Measurements from ENCODE around the gene DYNC2H1. TPM values are rescaled to one million over a fixed set of nuclear protein-coding genes. Genes with fewer than 3 reads are reported as not detected.

The DYNC2H1 gene
- total RNA-seq, 3 donors from 2014 or later, result 36.7 to 46.2 (median 40.3) TPM

DNA sequence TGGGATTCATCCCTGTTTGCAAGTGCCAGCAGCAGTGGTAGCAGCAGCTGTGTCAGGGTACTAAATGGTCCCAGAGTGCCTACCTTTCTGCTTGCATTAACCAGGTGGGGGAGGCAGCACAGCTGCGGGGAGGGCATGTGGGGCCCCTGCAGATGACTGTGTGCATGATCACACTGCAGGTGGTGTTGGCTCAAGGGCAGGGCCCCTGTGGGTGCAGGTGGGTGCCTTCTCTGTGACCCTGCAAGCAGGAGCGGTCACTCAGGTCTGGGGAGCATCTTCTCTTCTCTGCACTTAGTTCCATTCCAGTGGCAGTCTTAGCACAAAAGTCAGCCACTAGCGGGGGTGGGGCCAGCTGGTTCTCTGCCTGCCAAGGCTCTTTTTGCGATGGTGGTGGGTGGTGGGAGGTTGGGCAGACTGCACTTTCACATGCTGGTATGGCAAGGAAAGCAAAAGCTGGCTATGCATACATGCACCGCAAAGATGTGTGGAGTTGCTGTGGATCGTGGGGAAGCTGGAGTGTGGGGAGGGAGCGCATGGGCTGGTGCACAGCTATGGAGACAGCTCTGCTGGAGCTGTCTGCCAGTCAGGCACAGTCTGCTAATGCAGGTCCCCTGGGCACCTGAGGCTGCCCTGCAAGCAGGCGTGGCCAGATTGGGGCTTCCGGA, 157.1 kb downstream of the DYNC2H1 start:
- intact Hi-C loops (cut with DNase I; ENCODE audit: low total_unique reads), result no loop called here
- Histone ChIP-seq H3K4me3 (no peak overlapping the region), H3K27ac (no peak overlapping the region), H3K27me3 (no peaks in the 10 kb centered on the region), H3K4me1 (no peaks in the 10 kb centered on the region), H3K9me3 (no peaks in the 10 kb centered on the region), H3K36me3 (no peaks in the 10 kb centered on the region)
- no peak for DNase-seq (ENCODE audit: low spot score in 2 of 2)
- TF ChIP-seq POLR2A (IDR thresholded peaks at IDR 0.05), result no peak
- TF ChIP-seq, protein P1, sequence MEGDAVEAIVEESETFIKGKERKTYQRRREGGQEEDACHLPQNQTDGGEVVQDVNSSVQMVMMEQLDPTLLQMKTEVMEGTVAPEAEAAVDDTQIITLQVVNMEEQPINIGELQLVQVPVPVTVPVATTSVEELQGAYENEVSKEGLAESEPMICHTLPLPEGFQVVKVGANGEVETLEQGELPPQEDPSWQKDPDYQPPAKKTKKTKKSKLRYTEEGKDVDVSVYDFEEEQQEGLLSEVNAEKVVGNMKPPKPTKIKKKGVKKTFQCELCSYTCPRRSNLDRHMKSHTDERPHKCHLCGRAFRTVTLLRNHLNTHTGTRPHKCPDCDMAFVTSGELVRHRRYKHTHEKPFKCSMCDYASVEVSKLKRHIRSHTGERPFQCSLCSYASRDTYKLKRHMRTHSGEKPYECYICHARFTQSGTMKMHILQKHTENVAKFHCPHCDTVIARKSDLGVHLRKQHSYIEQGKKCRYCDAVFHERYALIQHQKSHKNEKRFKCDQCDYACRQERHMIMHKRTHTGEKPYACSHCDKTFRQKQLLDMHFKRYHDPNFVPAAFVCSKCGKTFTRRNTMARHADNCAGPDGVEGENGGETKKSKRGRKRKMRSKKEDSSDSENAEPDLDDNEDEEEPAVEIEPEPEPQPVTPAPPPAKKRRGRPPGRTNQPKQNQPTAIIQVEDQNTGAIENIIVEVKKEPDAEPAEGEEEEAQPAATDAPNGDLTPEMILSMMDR (IDR thresholded peaks at IDR 0.05), result no peak
- TF ChIP-seq POLR2AphosphoS5 (IDR thresholded peaks at IDR 0.05), result no peak

DNA sequence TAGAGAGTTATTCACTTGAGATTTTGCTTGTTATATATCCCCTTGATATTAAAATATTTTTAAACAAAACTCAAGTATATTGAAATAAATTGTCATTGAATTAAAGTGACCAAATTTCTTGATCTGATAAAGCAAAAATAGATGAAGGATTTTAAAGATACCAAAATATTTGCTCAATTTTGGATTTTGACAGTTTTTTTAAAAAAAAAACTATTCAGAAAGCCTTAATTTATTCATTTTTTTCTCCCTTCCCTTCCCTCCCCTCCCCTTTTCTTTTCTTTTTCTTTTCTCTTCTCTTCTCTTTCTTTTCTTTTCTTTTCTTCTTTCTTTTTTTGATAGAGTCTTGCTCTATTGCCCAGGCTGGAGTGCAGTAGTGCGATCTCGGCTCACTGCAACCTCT, 163.7 kb downstream of the DYNC2H1 start:
- DNase-seq (ENCODE audit: low spot score in 2 of 2), result no peak
- Histone ChIP-seq H3K4me3 (no peak overlapping the region), H3K4me1 (no peaks in the 10 kb centered on the region), H3K9me3 (no peaks in the 10 kb centered on the region), H3K27me3 (no peaks in the 10 kb centered on the region), H3K27ac (no peak overlapping the region), H3K36me3 (no peaks in the 10 kb centered on the region)
- TF ChIP-seq, protein P1 (IDR thresholded peaks at IDR 0.05), result no peak
- no peak for TF ChIP-seq POLR2A (IDR thresholded peaks at IDR 0.05)
- TF ChIP-seq POLR2AphosphoS5 (IDR thresholded peaks at IDR 0.05), result no peak
- intact Hi-C loops (cut with DNase I; ENCODE audit: low total_unique reads), result no loop called here

DNA sequence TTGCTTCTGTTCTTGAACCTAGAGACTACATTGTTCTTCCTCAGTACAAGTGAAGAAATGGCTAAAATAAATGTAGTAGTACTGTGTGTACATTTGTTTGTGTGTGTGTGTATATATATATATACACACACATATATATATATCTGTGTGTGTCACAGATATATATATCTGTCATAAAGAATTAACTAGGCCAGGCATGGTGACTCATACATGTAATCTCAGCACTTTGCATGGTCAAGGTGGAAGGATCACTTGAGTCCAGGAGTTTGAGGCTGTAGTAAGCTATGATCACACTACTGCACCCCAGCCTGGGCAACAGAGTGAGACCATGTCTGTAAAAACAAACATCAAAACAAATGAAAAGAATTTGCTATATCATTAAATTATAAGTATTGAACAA, 164.8 kb downstream of the DYNC2H1 start:
- H3K4me3 ChIP-seq, result no peak overlapping the region
- intact Hi-C loops (cut with DNase I; ENCODE audit: low total_unique reads), result no loop called here
- H3K27ac ChIP-seq, result no peak overlapping the region
- DNase-seq (ENCODE audit: low spot score in 2 of 2), result no peak
- H3K4me1 ChIP-seq, result no peaks in the 10 kb centered on the region
- TF ChIP-seq, protein P1 (IDR thresholded peaks at IDR 0.05), result no peak
- no peak for TF ChIP-seq POLR2A (IDR thresholded peaks at IDR 0.05)
- no peak for TF ChIP-seq POLR2AphosphoS5 (IDR thresholded peaks at IDR 0.05)
- no peaks in the 10 kb centered on the region for H3K9me3 ChIP-seq
- H3K36me3 ChIP-seq, result no peaks in the 10 kb centered on the region
- no peaks in the 10 kb centered on the region for H3K27me3 ChIP-seq

DNA sequence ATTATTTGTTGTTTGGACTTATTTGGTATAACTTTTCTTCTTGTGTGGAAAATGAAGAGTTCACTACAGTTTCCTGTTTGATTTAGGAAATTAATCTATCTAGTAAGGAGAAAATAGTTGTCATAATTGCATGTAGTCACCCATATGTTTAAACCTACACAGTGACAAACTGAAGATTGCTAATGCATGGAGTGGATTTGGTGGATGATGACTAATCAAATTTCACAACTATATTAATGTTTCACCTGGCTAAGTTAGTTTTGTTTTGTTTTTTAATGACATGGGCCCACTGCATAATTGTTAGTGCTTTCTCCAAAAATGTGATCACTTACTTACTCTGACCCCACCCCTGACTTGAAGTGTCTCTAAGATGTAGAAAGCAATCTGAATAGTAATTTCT, 170.6 kb downstream of the DYNC2H1 start:
- no peaks in the 10 kb centered on the region for H3K9me3 ChIP-seq
- no peaks in the 10 kb centered on the region for H3K36me3 ChIP-seq
- H3K27me3 ChIP-seq, result no peaks in the 10 kb centered on the region
- DNase-seq (ENCODE audit: low spot score in 2 of 2), result no peak
- TF ChIP-seq, protein P1 (IDR thresholded peaks at IDR 0.05), result no peak
- TF ChIP-seq POLR2AphosphoS5 (IDR thresholded peaks at IDR 0.05), result no peak
- TF ChIP-seq POLR2A (IDR thresholded peaks at IDR 0.05), result no peak
- no peaks in the 10 kb centered on the region for H3K4me1 ChIP-seq
- H3K4me3 ChIP-seq, result no peak overlapping the region
- H3K27ac ChIP-seq, result no peak overlapping the region
- intact Hi-C loops (cut with DNase I; ENCODE audit: low total_unique reads), result no loop called here

DNA sequence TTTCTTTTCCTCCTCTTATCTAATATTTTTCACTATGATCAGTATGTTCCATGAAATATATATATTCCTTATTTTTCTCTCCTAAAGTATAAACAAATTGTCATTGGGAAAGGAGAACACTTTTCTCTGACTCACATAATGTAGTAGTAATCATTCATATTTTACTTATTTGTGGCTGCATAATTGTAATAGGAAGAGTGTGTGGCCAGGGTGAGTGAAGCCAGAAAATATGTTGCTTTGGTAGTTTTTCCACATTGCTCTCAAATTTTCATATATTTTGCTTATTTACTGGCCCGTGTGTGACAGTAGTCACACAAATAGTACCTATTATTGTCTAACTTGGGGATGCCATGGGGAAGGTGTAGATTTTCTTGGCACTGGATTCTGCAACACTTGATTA, 172.1 kb downstream of the DYNC2H1 start:
- TF ChIP-seq, protein P1 (IDR thresholded peaks at IDR 0.05), result no peak
- TF ChIP-seq POLR2AphosphoS5 (IDR thresholded peaks at IDR 0.05) (no peak), POLR2A (IDR thresholded peaks at IDR 0.05) (no peak)
- Histone ChIP-seq H3K4me1 (no peaks in the 10 kb centered on the region), H3K9me3 (no peaks in the 10 kb centered on the region), H3K36me3 (no peaks in the 10 kb centered on the region), H3K27ac (no peak overlapping the region), H3K27me3 (no peaks in the 10 kb centered on the region), H3K4me3 (no peak overlapping the region)
- intact Hi-C loops (cut with DNase I; ENCODE audit: low total_unique reads), result no loop called here
- no peak for DNase-seq (ENCODE audit: low spot score in 2 of 2)
